ENCODE results near the gene CFAP73.

- TF ChIP-seq POLR2A (IDR thresholded peaks at IDR 0.05) (no peak), CTCF (IDR thresholded peaks at IDR 0.05) (no peak)
These were observed 15.0 kb upstream of the CFAP73 start for GRCh38 chr12:113134521-113134951.
